Measurements from ENCODE around the gene ANKRD50.

ANKRD50 gene

DNA sequence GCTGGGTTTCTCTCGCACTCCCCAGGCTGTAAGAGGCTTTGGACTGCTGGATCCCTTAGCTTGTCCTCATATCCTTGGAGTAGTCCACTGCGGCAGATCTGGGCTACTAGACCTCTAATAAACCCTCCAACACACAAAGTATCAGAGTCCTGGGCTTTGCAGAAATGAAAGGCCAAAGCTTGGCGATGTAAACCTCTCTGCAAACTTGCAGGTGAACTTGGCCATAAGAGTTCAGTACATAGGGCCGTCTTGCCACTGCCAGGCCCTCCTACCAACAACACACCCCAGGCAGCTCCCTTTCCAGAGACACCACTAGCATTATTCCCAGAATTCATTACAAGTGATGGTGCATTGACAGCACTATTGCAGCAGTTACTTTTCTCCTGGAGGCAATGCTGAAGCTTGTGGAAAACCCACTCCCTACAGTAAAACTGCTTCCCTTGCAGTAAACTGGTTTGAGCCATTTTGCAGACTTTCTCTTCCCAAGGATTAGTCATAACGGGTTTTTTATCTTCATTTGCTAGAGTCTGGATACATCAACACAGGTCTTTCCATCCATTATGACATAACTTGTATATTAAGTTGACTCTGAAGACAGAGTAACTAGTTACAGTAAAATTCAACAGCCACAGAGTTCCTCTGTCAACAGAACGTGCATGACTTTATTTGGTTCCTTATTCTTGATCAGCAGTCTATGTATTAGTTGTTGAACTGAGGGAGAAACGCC is 2.4 kb downstream of the ANKRD50 start:
- no peak for DNase-seq

DNA sequence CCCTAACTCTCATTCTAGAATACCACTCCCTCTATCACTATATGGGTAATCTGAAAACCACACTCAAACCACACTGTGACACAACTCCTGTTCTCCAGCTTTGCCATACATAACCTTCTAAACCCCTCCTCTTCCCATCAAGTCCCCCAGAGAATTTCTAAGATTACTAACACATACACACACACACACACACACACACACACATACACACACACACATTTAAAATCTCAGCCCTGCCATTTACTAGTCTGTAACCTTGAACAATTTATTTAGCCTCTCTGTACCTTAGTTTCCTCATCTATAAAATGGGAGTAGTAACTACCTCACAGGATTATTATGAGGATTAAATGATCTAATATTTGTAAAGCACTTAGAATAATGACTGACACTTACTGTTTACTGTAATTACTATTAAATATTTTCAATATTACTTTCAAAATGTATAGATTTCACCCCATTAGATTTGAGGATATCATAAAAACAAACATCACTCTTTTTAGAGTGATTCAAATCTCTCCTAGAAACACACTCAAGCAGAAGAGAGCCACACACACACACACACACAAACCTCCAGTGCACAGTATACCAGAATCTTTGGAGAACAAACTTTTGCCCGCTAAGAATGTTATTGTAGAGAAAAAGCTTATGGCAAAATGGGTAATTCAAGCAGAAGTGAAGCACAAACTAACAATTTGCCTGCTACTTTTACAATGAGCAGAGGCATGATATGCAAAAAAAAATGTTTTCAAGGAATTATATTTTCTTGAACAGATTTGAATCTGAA is 3.8 kb downstream of the ANKRD50 start:
- no peak for DNase-seq

DNA sequence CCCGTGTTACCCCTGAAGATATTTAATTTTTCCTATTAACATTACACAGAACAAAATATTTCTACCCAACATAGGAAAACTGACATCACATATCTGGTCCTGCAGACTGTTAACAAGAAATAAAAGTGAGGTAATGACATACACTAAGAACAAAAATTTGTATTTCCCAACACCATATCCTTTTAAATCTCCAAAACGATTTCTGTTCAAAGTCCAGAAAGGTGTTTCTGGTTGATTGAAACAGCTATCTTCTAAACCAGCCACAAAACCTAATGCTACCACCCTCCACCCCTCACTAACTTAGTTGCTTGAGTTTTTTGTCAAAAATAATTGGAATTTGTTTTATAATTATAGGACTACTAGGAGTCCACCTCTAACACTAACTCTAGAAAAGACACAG is 7.1 kb downstream of the ANKRD50 start:
- DNase-seq = no peak

DNA sequence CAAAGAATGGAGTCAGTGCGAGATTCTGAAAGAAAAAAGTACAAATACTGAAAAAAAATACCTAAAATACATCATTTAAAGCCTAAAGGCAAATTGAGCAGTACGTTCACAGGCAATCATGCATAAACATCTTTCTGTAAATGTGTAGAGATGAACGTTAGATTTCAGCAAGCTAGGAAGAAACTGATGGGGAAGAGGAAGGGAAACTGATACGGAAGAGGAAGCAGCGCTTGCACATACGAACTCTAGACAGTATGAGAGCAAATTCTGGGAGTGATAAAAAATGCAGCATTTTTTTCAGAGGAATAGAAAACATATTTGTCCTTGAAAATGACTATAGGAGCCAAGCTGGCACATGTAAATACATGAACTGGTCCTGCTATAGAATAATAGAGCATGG is 9.4 kb downstream of the ANKRD50 start:
- DNase-seq = no peak

DNA sequence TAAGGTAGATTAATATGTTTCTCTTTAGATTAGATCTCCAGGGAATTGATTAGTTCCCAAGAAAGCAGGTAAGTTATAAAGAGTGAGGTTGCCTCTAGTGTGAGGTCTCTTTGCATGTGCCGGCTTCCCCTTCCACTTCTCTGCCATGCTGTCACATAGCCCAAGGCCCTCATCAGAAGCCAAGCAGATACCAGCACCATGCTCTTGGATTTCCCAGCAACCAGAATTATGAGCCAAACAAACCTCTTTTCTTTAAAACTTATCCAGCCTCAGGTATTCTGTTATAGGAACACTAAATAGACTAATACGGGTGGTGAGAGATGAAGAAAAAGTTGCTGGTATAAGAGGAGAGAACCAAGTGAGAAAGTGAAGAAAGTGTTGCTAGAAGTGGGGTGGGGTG is 15.1 kb downstream of the ANKRD50 start:
- DNase-seq = no peak

DNA sequence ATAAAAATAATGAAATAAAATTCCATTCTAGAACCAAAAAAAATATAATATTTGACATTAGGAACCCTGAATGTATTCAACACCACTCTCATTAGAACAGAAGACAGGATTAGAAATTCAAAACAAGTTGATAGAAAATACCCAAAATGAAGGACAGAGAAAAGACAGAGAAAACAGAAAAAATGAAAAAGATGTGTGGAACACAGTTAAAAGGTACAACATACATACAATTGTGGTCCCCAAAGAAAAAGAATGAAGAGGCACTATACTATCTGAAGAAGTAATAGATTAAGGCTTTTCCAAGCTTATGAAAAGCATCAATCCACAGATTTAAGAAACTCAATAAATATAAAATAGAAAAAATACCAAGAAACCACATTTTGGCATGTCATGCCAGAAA is 16.4 kb downstream of the ANKRD50 start:
- DNase-seq = no peak

DNA sequence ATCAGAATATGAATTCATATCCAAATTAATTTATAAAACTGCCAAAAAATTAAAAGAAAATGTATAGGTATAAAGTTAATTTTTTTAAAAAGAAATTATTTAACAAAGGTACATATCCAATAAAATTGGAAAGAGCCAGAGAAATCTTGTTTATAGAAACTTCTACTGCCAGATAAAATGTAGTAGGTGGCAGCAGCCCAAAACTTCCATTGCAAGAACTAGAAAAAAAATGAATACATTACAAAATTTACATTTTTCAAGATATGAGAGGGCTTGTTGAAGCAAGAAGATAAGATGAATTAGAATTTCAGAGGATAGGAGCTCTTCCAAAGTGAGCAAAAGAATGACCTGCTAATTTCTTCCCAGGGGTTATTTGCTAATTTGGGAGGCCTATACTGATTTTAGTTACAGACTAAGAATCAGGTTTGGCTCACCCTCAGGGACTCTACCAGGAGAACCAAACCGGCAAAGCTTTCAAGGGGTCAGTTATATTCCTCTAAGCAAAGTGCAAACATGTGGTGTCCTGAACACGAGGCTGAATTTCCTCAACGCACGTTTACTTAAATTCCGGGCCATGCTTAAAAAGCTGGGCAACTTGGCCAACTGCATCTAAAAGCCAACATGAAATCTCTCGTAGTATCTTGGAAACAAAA is 17.5 kb downstream of the ANKRD50 start:
- no peak for DNase-seq

DNA sequence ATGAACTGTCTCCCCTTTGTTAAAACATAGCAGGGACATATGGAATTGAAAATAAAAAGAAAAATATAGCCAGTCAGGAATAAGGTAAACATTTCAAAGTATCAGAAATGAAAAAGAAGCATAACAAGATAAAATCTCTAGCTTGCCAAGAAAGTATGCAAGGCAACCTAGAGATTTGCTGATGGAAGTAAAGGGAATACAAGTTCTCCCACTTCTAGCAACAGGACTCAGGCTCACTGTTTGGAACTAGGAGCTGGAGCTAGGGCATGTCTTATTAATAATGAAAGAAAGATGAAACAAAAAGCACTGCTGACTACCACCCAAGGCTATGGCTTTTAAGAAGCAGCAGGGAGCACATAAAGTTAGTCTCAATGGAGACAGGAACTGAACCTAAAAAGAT is 18.2 kb downstream of the ANKRD50 start:
- DNase-seq = no peak

DNA sequence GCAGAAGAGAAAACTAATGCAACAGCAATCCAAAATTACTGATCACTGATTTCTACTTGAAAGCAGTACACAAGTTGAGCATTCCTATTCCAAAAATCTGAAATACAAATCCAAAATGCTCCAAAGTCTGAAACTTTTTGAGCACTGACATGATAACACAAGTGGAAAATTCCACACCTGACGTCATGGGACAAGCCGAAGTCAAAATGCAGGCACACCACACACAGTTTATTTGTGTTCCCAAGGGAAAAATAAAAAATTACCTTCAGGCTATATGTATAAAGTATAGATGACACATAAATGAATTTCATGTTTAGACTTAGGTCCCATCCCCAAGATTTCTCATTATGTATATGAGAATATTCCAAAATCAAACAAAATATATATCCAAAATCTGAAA is 20.7 kb downstream of the ANKRD50 start:
- no peak for DNase-seq

DNA sequence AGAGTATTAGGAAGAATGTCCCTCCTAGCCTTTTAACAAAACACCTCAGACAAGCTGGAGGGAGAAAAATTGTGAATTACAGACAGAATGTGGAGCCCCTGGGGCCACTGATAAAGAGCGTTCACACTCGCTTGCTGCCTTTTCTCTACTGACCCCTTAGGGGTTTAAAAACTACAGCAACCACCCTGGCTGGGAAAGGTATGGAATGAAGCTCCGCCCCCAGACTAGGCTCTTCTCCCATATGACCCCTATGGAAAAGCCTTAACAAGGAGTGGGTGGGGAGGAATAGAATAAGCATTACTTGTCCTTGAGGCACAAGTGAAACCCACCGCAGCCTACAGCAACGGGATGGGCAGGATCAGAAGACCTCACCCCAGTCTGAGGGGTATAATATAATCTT is 26.3 kb downstream of the ANKRD50 start:
- DNase-seq = no peak

DNA sequence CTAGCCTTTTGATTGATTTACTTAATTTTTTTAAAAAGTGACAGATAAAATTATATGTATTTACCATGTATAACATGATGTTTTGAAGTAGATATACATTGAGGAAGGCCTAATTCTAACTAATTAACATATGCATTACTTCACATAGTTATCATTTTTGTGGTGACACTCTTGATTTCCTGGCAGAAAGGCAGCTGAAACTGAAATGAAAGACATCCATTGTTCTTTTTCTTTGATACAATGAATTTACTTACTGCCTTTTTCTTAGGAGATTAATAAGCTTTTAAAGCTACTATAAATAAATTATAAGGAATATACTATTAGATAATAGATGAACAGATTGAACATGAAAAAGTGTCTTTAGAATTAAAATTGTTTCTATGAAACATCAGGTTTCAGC is 26.7 kb downstream of the ANKRD50 start:
- DNase-seq = no peak

DNA sequence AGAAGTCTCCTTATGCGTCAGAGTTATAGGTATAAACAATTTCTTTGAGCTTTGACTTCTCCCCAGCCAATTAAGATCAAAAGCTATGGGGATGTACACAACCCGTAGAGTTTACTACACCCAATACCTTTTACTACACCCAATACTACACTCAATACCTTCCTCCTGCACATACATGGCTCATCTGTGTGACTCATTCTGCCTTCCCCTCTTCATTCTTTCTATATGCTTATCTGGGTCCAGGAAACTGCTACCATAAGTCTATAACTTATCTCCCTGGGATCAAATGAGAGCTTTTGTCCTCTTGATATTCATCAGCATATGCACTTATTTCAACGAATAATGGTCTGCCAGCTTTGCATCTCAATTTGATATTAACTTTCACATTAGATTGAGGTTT is 28.2 kb downstream of the ANKRD50 start:
- DNase-seq = no peak

DNA sequence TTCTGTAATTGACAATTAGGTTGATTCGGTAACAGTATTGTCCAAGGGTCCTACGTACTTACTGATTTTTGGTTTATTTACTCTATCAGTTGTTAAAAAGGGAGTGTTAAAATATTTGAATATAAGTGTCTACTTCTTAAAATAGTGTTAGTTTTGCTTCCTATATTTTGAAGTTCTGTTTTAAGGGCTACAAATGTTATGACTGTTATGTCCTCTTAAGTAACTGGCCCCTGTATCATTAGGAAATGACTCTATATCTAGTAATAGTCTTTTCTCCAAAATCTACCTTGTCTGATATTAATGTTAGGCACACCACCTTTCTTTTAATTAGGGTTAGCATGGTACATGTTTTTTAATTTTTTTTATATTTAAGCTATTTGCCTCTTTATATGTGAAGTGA is 30.1 kb downstream of the ANKRD50 start:
- DNase-seq = no peak

DNA sequence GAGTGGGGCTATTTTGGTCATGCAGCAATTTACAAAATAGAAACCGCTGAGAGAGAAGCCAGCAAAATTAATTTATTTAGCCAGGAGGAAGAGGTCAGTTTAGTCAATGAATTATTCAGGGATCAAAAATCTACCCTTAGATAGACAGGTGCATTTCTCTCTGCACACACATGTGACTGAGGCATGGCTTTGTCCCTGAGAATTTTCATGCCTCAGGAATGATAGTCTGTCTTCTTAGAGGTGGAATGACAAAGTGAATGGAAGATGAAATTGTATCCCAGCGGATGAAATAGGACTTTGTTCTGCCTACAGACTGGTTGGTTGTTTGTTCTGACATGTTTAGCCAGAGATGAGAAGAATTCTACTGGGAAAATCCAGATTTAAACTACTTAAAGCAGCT is 46.0 kb downstream of the ANKRD50 start:
- DNase-seq = no peak

DNA sequence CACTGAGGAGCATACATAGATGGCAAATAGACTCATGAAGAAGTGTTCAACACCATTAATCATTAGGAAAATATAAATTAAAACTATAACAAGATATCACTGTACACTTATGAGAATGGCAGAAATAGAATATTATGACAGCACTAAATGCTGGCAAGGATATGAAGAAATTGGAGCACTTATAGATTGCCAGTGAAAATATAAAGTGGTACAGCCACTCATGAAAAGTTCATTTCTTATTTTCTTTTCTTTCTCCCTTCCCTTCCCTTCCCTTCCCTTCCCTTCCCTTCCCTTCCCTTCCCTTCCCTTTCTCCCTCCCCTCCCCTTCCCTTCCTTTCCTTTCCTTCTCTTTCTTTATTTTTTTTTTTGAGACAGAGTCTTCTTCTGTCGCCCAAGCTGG is 53.7 kb downstream of the ANKRD50 start:
- no peak for DNase-seq

DNA sequence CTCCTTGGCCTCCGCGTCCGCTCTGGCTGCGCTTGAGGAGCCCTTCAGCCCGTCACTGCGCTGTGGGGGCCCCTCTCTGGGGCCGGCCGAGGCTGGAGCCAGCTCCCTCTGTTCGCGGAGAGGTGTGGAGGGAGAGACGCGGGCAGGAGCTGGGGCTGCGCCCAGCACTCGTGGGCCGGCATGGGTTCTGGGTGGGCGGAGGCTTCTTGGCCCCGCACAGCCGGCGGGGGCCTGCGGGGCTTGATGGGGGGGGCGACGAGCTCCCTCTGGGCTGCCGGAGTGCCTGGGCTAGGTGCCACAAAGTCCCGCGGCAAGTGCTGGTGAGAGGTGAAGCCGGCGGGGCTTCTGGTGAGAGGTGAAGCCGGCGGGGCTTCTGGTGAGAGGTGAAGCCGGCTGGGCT is 61.9 kb downstream of the ANKRD50 start:
- DNase-seq = no peak

DNA sequence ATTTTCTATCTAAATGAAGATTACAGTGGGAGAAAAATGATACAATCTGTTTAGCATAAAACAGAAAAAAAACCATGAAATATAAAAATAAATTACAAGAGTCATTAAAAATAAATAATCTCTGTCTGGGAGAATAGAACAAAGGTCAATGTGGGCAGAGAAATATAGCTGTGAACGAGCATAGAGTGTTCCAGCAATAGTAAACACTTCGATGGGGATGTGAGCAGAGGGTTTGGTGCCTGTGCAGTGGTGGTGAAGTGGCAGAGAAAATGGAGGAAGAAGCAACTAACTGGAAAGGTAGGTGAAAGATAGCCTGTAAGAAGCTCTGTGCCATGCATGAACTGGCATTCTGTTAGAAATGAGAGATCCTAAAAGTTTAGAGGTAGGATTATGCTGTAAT is 64.9 kb downstream of the ANKRD50 start:
- DNase-seq = no peak

DNA sequence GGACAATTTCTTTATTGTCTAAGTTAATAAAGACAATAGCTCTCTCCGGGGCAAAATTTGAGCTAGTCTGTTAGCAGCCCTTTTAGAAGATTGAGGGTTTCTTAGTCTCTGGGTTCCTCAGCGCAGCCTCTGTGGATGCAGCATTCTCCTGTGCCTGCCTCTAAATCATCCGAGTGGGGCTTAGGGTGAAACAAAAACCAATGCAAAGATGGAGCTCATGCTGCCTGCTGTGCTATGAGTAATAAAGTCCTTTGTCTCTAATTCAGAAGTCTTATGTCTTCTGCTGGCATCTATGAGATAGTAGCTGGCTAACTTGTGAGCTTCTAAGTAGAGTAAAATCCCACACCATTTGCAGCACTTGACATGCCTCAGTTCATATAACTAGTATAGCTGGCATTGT is 67.9 kb downstream of the ANKRD50 start:
- DNase-seq = no peak

DNA sequence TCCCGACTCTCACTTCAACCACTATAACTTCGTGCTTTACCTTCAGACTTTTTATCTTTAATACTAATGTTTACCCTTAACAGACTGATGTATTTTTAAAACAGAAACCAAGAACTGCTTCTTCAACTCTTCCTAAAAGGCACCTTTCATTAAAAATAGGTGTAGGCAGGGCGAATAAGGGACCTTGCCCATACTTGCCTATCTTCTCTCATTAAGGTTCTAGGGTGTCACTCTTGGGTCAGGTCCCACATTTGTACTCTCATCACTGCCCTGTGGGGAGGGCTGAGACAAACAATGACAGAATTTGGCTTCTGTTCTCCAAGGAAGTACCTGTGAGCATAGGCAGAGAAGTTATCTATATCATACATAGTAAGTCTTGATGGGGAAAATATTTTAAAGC is 69.7 kb downstream of the ANKRD50 start:
- no peak for DNase-seq

DNA sequence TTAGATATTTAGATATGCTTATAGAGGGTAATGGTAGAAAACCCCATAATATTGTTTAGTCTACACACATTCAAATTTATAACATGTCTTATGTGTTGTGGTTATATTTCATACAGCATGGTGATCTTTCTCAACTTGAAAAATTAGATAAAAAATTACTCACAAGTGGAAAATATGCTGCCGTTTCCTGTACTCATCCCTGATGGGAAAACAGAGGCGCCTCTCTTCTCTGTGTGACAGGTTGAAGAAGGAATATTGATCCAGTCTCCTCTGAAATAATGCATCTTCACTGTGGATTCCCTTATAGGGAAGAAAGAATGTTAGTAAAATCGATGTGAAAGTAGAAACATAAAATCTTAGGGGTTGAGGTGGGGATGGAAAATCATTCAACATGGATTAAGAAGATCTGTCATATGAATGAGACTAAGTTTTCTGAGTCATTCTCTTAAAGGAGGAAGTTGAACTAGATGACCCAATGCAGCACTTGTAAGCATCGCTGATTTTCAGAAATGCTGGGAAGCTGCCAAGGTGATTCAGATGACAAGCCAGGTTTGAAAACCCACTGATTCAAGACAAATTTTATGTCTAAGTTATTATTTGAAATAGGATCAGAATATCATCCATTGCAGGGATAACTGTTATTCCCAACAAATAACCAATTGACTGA is 70.7 kb downstream of the ANKRD50 start:
- no peak for DNase-seq

DNA sequence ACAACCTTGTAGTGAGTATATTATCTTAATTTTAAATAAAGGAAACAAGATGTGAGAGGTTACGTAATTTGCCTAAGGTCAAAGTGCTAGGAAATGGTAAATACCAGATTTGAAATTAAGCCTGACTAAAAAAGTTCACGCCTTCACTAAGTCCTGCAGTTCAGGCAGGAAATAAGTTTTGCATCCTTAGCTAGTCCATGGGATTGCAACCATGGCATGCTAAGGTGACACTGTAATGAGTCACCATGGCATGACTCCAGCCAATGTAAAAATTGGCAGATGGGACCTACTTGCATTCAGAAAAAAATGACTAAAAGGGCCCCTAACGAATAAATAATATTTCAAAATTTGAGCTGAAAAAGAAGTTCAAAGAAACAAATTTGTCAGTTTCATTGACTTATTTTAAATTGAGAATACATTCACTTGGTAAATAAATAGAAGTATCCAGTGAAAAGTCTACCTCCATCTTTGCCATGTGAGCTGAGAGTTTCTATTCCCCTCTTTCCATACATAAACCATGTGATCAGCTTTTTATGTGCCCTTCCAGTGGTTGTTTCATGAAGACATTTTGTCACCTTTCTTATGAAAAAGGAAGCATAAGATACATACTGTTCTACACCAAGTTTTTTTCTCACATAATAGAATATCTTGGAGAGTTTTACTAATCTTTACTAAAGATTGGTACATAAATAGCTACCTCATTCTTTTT is 72.4 kb downstream of the ANKRD50 start:
- no peak for DNase-seq

DNA sequence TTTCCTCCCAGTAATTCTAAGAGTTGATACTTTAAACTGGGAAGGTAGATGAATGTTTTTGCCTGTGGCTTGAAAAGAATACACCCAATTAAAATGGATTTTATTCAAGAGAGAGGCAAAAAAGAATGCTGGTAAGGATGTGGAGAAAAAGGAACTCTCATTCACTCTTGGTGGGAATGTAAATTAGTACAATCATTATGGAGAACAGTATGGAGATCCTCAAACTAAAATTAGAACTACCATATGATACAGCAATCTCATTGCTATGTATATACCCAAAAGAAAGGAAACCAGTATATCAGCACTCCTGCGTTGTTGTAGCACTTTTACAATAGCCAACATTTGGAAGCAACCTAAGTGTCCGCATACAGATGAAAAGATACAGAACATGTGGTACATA is 75.2 kb downstream of the ANKRD50 start:
- DNase-seq = no peak

DNA sequence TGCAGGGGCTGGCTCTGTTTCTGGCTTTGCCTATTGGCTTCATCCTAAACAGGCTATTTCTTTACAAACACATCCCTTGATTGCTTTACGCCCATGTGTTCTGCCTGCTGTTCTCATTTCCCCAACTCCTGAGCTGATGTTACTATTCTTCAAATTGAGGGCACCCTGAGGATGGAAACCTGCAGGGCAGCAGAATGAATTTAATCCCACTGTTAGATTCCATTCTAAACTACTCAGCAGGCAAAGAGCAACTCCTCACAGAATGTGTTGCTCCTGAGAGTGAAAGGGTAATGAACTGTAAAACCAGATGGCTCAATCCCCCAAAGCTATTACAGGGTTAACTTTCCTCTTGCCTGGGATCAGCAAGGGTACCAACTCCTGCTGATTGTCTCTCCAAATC is 75.7 kb downstream of the ANKRD50 start:
- DNase-seq = no peak

Measured in activated CD4-positive, CD25-positive, alpha-beta regulatory T cell (primary cell).